ENCODE measurements around the gene BAAT. TPM values are rescaled to one million over a fixed set of nuclear protein-coding genes. Genes with fewer than 3 reads are reported as not detected.

BAAT gene
- total RNA-seq, 1 donor: not detected

GRCh38 chr9:101398930-101399642 lies 14.3 kb upstream of the BAAT start:
- peak in 2 of 3 donors; percentile 9 to 30 for DNase-seq (ENCODE audit: low read depth in 2 of 3, low spot score in 2 of 3)

DNA sequence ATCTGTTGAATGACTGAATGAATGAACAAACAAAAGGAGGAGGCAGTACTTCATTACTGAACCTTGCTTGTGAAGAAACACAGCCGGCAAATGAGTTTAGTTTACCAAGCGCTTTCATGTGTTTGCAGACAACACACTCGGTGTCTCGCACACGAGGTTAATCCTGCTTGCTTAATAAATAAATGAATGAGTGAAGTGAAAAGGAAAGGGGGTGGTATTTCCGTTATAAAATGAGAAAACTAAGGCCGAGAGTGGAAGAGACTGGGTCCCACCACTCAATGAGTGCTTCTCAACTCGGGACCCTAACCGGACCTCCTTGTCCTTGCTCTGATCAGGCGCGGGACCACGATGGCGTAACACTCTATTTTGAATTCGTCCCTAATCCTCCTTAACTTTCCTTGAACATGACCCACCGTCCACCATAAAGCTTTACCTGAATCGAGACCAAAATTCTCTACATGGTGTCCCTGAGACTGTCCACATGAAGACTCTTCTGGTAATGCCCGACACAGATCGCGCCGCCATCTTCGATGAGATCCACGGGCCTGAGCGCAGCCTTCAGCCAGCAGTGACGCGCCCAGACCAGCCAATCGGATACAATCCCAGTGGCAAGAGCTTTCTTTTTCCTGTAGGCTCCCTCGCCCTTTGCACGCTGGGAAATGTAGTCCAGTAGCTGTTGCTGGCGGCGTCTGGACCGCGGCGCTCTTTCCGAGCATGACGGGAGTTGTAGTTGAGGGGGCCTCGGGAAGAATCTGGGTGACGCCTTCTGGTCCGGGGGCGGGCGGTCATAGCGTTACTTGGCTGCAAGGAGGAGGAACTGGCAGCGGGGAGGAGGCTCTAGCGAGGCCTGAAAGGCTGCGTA lies 13.5 kb upstream of the BAAT start, which contains the start of the genes MRPL50 and ZNF189:
MRPL50 (minus strand) TSS at position 551 of the 862 bp plus-strand sequence; CDS start at position 525, 26 bp downstream.
ZNF189 (plus strand) TSS at position 784 of the 862 bp plus-strand sequence. CDS start 306 bp downstream, outside the sequence.
- DNase-seq (ENCODE audit: low read depth in 2 of 3, low spot score in 2 of 3): peak; percentile 93 to 99 (median 99)

GRCh38 chr9:101397746-101398067 lies 12.9 kb upstream of the BAAT start:
- peak in 1 of 3 donors; percentile 6 for DNase-seq (ENCODE audit: low read depth in 2 of 3, low spot score in 2 of 3)

- DNase-seq (ENCODE audit: low read depth in 2 of 3, low spot score in 2 of 3): no peak
Observed at GRCh38 chr9:101394687-101395086, 9.9 kb upstream of the BAAT start.

GRCh38 chr9:101393135-101393534 lies 8.3 kb upstream of the BAAT start:
- DNase-seq (ENCODE audit: low read depth in 2 of 3, low spot score in 2 of 3): no peak

- no peak for DNase-seq (ENCODE audit: low read depth in 2 of 3, low spot score in 2 of 3)
Observed at GRCh38 chr9:101388507-101388993, 3.7 kb upstream of the BAAT start.

- peak in 2 of 3 donors; percentile 9 to 38 for DNase-seq (ENCODE audit: low read depth in 2 of 3, low spot score in 2 of 3)
Observed at GRCh38 chr9:101387871-101388506, 3.2 kb upstream of the BAAT start.

- no peak for DNase-seq (ENCODE audit: low read depth in 2 of 3, low spot score in 2 of 3)
Observed at GRCh38 chr9:101383361-101383760, 1.4 kb downstream of the BAAT start.

DNA sequence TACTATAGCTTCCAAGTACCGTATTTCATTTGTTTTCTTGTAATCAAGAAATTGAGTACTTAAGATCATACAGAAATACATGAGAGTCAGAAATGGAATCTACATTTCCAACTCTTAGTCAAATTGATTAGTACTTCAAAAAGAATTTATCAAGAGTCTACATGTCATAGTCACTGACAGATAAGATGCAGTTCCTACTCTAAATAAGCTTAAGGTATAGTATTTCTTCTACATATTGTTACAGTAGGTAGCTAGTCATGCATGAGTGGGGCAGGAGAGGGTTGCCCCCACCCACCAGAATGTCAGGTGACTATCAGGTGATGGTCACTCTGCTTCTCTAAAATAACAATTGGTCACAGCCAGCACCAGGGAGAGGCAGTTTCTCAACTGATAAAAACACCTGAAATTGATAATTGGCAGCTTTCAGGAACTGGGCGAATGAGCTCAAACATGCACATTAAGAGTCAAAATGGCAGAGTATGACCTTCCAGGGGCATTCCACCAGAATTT lies 2.9 kb downstream of the BAAT start:
- DNase-seq (ENCODE audit: low read depth in 2 of 3, low spot score in 2 of 3): no peak

DNA sequence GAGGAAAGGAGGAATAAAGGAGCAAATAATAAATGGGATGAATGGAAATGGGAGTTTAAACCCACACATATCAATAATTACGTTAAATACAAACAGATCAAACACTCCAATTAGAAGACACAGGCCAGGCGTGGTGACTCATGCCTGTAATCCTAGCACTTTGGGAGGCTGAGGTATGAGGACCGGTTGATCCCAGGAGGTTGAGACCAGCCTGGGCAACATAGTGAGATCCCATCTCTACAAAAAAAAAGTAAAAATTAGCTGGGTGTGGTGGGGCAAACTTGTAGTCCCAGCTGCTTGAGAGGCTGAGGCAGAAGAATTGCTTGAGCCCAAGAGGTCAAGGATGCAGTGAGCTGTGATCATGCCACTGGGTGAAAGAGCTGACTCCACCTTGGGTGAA lies 3.7 kb downstream of the BAAT start:
- DNase-seq (ENCODE audit: low read depth in 2 of 3, low spot score in 2 of 3): no peak

- DNase-seq (ENCODE audit: low read depth in 2 of 3, low spot score in 2 of 3): no peak
Observed at GRCh38 chr9:101380295-101380694, 4.5 kb downstream of the BAAT start.

GRCh38 chr9:101376111-101376848 lies 8.5 kb downstream of the BAAT start:
- no peak for DNase-seq (ENCODE audit: low read depth in 2 of 3, low spot score in 2 of 3)

DNA sequence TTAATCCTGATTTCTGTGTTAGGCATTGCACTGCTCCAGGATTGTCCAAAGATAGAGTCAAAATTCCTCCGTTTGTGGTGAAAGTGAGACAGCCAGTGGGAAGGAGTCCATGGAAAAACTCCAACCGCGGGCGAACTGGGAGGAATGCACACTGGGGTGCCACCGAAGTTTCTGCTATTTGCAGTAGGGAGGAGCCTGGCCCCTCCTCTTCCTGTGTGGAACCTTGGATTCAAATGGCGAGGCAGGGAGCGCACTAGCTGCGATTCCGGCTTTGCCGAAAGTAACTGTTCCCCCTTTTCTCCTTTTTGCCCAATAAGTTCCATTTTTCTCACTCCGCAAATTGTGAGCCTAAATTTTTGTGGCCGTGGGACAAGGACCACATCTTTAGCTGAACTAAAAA lies 9.3 kb downstream of the BAAT start:
- no peak for DNase-seq (ENCODE audit: low read depth in 2 of 3, low spot score in 2 of 3)

GRCh38 chr9:101372327-101373118 lies 12.3 kb downstream of the BAAT start:
- no peak for DNase-seq (ENCODE audit: low read depth in 2 of 3, low spot score in 2 of 3)

- DNase-seq (ENCODE audit: low read depth in 2 of 3, low spot score in 2 of 3): no peak
Observed at GRCh38 chr9:101371813-101372212, 13.0 kb downstream of the BAAT start.

- DNase-seq (ENCODE audit: low read depth in 2 of 3, low spot score in 2 of 3): no peak
Observed at GRCh38 chr9:101369884-101370531, 14.8 kb downstream of the BAAT start.

DNA sequence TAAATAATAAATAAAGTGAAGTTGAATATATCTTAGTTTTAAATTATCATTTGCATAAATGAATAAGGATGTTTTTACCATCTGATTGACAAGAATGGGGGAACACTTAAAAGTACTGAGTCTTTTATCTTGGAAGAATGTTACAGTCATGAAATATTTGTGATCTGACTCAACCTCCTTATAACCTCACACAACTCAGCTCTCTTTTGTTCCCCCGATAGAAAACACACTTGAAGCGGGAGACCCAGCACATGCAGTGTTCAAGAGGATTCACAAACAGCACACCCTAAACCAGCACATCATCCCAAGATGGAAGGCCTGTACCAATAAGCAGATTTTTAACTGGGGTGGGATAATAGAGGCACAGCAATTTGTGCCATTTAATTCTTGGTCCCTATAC lies 15.5 kb downstream of the BAAT start:
- no peak for DNase-seq (ENCODE audit: low read depth in 2 of 3, low spot score in 2 of 3)

DNA sequence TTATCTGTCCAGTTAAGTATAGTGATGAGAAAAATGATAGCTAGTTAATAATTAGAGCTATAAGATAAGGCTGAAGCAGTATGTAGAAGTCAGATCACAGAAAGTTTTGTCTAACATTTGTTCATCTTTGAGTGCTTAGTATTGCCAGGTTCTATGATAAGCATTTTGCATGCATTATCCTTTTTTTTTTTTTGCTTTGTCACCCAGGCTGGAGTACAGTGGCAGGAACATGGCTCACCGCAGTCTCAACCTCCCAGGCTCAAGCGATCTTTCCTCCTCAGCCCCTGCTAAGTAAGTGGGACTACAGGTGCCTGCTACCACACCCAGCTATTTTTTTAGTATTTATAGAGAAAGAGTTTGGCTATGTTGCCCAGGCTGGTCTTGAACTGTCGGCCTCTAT lies 17.5 kb downstream of the BAAT start:
- DNase-seq (ENCODE audit: low read depth in 2 of 3, low spot score in 2 of 3): no peak

All from hematopoietic multipotent progenitor cell (in vitro differentiated cells).